ENCODE results near the gene LITAFD.
"Not testable (repeated sequence)": the region's sequence is repeated elsewhere in the genome, so short reads cannot be mapped to it uniquely, and the experiment has no call there.

LITAFD gene

DNA sequence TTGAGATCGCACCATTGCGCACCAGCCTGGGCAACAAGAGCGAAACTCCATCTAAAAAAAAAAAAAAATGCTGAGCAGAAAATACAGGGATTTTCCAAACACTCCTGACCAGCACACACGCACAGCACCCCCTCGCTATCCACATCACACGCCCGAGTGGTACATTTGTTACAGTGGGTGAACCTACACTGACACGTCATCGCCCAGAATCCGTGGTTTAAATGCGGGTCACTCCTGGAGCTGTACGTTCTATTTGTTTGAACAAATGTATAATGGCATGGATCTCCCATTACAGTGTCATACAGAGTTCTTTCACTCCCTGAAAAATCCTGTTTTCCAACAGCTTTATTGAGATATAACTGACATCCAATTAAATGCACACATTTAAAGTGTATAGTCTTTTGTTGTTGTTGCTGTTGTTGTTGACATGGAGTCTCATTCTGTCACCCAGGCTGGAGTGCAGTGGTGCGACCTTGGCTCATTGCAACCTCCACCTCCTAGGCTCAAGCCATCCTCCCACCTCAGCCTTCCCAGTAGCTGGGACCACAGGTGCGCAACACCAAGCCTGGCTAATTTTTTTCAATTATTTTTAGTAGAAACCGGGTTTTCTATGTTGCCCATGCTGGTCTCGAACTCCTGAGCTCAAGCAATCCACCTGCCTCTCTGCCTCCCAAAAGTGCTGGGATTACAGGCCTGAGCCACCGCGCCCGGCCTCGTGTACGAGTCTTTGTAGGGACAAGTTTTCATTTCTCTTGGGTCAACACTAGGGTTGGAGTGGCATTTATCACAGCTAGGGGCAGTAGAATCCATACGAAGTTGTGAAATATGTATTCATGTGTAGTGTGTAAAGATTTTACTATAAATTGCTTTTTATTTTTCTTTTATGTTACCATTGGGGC, 8.9 kb upstream of the LITAFD start:
- DNase-seq (ENCODE audit: low read depth): no peak

DNA sequence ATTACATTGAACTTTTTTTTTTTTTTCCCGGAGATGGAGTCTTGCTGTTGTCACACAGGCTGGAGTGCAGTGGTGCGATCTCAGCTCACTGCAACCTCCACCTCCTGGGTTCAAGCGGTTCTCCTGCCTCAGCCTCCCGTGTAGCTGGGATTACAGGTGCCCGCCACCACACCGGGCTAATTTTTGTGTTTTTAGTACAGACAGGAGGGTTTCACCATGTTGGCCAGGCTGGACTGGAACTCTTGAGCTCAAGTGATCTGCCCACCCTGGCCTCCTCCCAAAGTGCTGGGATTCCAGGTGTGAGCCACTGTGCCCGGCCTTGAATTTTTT, 8.3 kb upstream of the LITAFD start:
- DNase-seq (ENCODE audit: low read depth): not testable (repeated sequence)

GRCh38 chr16:8874388-8874787, 7.8 kb upstream of the LITAFD start:
- no peak for DNase-seq (ENCODE audit: low read depth)

GRCh38 chr16:8875317-8875716, 6.8 kb upstream of the LITAFD start:
- DNase-seq (ENCODE audit: low read depth): not testable (repeated sequence)

DNA sequence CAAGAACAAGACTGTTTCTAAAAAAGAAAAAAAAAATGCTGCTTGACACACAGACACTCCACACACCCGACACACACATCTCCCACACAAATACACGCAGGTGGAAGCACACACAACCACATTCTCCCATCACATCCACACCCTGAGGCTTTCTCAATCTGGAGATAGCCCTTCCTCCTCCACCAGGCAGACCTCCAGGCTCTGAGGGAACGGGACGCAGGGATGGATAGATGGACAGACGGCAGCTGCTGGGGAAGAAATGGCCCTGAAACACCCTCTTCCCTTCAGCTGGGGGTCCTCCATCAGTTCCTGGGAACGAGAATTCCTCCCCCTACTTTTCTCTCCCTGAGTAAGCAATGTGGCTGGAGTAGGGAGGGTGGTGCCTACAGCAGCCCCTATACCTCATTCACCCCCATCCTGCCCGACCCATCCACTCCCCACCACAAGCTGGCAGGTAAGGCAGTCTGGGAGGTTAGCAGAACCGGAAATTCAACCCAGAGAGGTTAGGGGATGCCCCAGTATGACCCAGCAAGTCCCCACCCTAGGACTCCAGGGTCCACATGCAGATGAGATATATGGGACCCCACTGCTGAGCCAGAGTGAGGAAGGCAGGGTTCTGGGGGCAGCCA, 4.1 kb upstream of the LITAFD start:
- no peak for DNase-seq (ENCODE audit: low read depth)

DNA sequence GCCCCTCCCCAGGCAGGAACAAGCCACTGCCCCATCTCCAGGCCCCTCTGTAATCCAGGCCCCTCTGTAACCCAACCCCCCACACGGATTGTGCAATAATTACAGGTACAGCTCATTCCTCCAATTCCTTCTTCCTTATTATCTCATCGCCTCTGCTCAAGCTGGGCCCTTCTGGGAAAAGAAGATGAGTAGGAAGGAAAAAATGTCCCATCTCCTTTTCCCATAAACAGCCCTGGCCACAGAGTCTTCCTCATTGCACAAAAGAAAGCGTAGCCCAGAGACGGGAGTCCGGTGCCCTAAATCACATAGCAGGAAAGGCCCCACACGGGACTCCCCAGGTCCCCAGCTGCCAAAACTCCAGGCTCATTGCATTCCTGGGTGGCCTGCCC, 3.6 kb upstream of the LITAFD start:
- DNase-seq (ENCODE audit: low read depth): peak; percentile 89

GRCh38 chr16:8880839-8881510, 1.2 kb upstream of the LITAFD start:
- no peak for DNase-seq (ENCODE audit: low read depth)

DNA sequence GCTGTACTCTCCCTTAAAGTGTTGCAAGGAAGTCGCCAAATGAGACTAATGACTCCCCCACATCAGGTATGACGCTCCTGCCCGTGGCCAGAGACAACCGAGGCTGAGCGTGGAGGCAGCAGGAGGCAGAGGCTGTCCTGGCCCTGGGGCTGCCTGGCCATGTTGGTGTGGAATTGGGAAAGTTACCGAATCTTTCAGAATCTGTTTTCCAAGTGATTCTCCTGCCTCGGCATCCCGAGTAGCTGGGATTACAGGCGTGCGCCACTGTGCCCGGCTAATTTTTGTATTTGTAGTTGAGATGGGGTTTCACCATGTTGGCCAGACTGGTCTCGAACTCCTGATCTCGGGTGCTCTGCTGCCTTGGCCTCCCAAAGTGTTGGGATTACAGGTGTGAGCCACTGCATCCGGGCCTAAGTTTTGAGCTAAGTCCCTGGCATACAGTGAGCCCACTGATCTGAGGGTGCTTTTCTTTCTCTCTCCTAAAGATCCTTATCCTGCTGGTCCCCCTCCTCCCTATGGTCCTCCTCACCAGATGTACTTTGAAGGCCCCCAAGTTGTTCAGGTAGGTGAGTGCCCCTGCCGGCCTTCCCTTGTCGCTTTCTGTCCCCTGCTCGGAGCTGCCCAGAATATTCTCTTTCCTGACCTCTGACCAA, 700 bp downstream of the LITAFD start:
- DNase-seq (ENCODE audit: low read depth): no peak

DNA sequence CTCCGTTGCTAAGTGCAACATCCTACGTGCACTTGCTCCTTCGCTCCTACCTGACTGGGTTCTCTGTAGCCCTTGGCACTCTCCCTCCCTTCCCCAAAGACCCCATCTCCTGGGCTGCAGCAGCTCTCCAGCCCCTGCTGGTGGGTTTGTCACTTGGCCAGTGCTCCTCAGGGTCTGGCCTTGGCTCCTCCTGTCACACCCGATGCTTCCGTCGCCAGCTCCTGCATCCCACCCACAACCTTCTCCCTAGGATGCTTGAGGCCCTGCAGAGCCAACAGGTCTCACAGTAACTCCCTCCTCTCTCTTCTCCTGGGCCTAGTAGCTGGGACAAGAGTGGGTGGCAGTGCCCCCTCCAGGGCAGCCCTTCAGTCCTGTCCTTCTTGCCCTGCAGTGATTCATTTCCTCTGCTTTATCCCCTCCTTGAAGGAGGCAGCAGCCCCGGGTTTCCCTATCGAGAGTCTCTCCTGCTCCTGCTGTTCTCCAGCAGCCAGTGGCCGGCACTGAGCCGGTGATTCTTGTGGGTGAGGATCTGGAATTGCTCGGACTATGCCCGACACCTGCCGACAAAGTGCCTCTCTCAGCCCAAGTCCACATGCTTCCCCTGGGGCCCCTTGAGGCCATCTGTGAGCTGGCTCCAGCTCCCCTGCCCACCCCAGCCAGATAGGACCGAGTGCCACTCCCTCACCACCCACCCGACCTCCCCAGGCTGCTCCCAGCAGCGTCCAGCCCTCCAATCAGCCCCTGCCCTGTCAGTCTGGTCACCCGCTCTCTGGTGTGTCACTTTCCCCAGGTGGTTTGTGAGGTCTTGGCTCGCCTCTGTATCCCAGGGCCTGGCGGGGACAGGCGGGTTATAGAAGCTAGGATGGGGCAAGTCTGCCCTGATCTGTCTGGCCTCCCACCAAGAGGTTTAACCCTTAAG, 3.8 kb downstream of the LITAFD start:
- DNase-seq (ENCODE audit: low read depth): peak; percentile 75

GRCh38 chr16:8886593-8887430, 4.7 kb downstream of the LITAFD start:
- no peak for DNase-seq (ENCODE audit: low read depth)

- DNase-seq (ENCODE audit: low read depth): no peak
Measured at GRCh38 chr16:8887431-8887765, 5.2 kb downstream of the LITAFD start.

DNA sequence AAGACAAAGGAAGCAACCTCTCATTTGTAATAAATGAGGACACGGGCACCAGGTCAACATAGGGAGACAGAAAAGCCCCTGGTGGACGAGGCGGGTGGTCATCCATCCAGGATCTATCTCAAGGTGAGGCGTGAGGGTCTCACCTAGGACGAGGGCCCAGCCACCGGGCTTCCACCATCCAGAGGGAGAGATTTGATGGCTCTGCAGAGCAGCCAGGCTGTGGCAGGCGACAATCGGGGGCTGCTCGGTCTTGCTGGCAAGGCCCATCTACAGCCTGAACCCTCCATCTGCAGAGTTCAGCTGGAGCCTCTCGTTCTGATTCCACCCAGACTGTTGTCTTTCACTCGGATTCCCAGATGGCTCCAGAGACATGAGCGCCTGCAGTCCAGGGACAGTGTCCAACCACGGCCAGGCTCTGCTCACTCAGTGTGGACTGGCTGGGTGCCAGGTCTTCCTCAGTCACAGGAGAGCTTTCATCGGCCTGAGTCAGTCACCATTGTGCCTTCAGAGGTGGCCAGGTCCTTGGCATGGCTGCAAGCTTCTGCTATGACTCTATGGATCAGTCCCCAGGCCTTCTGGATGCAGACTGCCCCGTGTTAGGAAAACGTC, 5.9 kb downstream of the LITAFD start:
- peak; percentile 62 for DNase-seq (ENCODE audit: low read depth)

DNA sequence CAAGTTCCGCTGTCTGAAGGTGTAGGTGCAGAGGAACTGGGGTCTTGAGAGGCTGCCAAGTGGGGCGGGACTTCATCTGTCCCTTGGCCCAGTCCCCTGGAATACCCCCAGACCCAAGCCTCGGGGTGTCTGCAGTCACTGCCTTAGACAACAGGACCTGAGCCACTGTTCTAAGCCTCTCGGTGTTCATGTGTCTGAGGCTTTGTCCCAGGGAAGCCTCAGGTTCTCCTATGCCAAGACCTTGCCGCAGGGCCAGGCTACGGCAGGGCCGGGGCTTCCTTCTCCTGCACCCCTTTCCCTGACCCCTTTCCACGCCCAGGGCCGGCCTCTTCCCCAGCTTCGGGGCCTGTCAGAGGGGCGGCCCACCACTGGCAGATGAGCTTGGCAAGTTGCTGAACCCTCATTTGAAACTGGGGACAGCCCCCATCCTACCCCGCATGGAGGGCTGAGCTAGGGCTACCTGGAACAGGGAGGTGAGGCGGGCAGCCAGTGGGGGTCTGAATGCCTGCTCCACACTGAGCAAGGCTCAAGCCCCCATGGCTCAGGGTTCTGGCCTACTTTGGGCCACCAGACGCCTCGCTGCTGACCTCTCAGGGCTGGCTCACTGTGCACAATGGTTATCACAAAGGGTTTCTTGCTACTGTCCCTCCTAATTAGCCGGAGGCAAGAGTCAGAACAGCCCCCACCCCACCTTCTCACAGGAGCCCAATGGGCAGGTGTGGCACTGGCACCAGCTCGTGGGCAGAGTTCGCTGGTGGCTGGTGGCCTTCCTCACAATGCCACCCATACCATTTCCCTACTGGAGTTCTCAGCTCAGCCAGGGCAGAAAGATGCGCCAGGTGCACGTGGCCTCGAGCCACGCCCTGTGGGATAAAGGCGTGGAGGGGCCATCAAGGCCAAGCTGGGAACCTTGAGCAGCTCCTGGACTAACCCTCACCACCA, 7.1 kb downstream of the LITAFD start:
- no peak for DNase-seq (ENCODE audit: low read depth)

GRCh38 chr16:8889893-8890548, 7.9 kb downstream of the LITAFD start:
- DNase-seq (ENCODE audit: low read depth): no peak

GRCh38 chr16:8890549-8890921, 8.4 kb downstream of the LITAFD start:
- DNase-seq (ENCODE audit: low read depth): no peak

DNA sequence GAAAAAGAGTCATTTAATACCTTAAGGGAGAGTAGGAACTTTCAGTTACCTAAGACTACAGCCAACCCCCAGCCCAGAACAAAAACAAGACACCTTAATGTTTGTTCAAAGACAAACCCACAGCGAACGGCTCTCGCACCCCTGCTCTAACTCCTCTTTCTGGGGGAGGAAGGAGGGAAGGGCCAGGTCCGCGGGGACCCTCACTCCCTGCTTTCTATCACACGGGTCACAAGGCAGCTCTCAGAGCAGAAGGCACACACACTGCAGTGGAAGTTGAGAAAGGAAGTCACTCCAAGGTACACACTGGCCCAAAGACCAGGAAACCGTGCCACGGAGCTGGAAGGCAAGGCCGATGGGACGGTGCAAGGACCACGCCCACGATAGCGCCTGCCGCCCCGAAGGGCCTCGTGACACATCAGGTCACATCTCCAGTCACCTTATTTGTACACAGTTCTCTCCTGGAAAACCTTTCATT, 10.0 kb downstream of the LITAFD start:
- no peak for DNase-seq (ENCODE audit: low read depth)

GRCh38 chr16:8893426-8893825, 11.3 kb downstream of the LITAFD start:
- DNase-seq (ENCODE audit: low read depth): no peak

DNA sequence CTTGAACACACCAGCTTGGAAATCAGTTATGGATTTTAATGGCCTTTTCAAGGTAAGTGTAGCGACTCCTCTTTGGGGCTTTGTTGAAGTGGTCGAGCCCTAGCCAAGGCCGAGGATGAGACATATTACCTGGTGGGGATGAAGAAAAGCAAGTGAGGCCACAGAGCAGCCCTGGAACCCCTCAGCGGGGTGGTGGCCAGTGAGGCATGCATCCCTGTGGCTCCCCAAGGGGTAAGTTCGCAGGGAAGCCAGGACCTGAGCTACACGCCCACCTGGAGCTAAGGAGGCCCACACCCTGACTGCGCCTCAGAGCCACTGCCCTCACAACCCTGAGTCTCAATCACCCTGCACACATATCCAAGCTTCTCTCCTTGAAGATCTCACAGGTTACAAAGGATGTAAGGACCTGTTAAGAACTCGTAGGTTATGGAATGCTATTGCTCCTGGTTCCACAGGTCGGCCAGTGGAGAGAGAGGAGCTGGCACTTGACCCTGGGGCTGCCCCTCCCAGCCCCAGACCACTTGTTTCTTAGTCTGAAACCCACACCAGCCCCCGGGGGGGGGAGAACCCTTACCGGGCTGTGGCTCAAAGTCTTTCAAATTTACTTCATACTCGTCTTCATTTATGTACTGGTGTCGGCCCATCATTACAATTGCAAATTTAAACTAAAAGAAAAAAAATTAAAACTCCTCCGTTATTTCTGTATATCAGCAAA, 12.0 kb downstream of the LITAFD start:
- no peak for DNase-seq (ENCODE audit: low read depth)

Measured in ELR (cell line).